NCI-H2081 treated with DMSO at 0.1 percent for 48 hours (cell line): ENCODE results near the gene SIDT2.

Experiments used
- DNase-seq: peaks from one replicate; lab custom pipeline; 2025; lab: John Stamatoyannopoulos, UW

The SIDT2 gene

GRCh38 chr11:117222991-117223740 lies 44.6 kb downstream of the SIDT2 start:
- DNase-seq = no peak

- DNase-seq = no peak
Observed at GRCh38 chr11:117223741-117224689, 45.5 kb downstream of the SIDT2 start.

DNA sequence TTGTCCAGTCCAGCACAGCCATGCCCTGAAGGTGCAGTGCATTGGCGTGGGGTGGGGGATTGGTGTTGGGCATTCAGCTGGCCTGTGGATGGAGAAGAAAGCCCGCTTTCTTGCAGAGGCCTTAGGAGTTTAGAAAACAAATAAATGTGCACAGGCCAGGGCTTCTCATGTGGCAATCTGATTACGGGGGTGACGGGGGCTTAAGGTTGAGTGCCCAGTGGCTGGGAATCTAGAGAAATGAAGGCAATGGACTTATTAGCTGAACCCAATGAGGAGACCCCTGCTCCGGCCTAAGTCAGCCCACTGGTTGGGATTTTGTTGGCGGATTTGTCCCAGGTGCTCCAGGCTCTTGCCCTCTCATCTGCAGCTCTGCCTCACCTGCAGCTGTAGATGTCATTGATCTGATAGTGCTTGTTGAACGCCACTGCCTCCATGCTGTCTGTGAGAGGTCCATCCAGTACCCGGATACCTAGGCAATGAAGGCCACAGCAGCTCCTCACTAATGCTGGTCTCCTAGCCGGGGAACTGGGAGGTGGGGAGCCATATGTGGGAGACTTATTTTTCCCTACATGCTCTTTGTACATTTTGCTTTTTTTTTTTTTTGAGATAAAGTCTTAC lies 47.1 kb downstream of the SIDT2 start:
- DNase-seq = no peak

GRCh38 chr11:117226388-117227385 lies 48.1 kb downstream of the SIDT2 start:
- DNase-seq = peak; percentile 34

DNA sequence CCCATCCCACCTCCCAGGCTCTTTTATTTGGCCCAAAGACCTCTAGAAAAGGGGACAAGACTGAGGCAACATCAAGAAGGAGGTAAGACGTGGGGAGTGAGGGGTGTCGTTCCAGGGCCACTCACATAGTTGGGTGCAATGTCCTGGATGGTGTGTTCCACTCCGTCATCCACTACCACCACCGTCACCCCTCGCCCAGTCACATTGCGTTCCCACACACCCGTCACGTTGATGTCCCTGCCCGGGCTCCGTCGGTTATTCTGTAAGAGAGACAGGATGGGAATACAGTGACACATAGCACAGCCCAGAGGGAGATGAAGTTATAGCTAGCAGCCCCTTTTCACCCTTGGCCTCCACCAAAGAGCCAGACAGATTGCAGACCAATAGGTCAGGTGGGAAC lies 49.5 kb downstream of the SIDT2 start:
- DNase-seq = no peak

- DNase-seq = no peak
Observed at GRCh38 chr11:117229411-117229810, 50.9 kb downstream of the SIDT2 start.

DNA sequence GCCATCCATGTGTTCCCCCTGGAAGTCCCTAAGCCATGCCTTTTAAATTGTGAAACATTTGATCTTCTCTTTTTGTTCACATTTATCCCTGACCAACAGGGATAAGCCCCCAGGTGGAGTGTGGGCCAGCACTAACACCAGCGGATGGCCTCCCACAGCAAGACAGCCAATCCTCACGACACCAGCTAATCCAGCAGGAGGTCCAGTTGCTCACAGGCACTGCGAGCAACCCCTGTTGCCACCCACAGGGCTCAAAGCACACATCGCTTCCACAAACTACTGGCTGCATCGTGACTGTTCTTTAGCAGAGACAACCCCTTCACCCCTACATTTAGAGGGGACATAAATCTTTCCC lies 51.4 kb downstream of the SIDT2 start:
- DNase-seq = no peak

DNA sequence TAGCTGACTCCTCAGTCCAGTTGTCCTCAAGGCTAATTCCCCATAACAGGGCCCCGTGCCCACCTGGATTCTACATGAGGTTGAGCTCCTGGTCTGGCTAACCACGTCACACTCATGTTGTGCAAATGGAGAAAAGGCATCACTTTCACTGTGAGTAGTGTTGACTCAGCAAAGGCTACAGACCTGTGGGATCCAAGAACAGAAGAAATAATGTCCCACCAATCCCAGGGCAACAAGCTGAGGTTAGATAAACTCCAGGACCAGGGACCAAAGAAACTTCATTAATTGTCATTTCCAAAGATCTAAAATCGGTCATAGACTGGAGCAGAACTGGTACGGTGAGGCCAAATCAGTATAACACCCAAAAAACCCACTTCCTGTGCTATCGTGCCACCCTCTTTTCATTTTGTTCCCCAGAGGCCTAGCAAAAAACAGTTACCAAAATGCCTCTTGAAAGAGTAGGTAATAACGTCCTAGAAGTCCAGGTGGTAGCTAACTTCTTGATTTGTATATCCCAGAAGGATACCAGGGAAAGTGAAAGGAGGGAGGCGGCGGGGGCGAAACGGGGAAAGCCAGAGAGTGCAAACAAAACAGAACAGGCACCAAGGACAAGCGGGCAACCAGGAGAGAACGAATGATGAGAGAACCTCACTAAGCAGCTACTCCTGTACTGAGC lies 51.9 kb downstream of the SIDT2 start:
- no peak for DNase-seq

GRCh38 chr11:117230999-117231841 lies 52.7 kb downstream of the SIDT2 start:
- DNase-seq = no peak

- no peak for DNase-seq
Observed at GRCh38 chr11:117231842-117232091, 53.2 kb downstream of the SIDT2 start, which contains the start of gene PCSK7. PCSK7 (minus strand) TSS chr11:117232073; CDS start chr11:117229844, 2,229 bp downstream.

GRCh38 chr11:117232092-117232878 lies 53.7 kb downstream of the SIDT2 start, which contains the start of gene RNF214:
RNF214 (plus strand) TSS chr11:117232671; CDS start chr11:117234273, 1,602 bp downstream.
- DNase-seq = no peak

DNA sequence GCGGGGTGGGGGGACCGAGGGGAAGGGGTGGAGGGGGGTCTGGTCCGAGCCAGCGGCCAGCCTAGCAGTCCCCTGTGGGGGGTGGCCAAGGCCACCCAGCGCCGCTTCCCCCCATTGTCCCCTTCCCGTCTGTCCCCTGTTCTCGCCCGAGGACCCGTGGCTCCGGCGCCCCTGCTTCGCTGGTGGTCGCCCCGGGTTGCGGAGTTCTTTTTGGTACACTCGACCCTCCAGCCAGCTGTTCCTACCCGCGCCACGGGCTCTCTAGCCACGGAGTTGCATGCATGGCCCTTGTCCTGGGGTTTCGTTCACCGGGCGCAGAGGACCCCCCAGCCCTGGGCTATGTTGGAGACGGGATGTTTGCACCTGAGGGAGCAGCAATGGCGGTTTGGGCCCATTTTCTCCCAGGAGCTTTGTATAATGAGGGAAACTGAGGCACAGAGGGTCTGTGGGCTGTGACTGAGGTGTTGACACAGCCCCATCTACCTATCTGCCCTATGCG lies 54.4 kb downstream of the SIDT2 start:
- no peak for DNase-seq

- no peak for DNase-seq
Observed at GRCh38 chr11:117238221-117238620, 59.7 kb downstream of the SIDT2 start.

DNA sequence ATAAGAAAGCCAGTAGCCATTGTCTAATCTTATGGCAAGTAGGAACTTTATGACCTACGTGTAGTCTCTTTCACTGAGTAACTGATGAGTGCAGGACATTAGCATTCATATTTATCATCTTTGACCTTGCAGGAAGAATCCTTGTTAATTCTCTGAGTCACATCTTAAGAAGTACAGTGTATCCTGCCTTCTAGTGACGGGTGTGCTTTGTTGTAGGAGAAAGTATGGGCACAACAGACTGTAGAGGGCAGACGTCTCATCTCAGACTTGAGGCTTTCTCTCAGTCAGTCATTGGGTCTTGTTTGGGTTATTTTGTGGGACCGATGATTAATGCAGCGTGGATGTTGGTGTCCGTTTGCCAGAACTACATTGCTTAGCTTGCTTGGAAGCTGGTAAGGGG lies 60.8 kb downstream of the SIDT2 start:
- no peak for DNase-seq
